ENCODE measurements around the gene CD22.

DNA sequence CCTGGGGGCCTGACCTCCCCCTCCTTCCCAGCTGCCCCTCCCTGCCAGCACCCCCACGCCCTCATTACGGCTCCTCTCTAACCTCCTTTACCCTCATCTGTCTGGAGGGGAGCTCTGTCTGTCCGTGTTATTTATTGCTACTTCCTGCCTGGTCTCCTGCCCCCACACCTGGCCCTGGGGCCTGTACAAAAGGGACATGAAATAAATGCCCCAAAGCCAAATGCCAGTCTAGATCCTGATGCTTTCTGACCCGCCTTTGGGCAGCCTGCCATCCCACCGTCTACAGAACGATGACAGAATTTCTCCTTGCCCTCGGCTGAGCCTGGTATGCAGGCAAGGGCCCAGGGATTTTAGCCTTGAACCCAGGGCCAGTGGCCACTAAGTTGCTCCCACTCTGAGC is 15.4 kb upstream of the CD22 start:
- TF ChIP-seq POLR2AphosphoS5 (IDR thresholded peaks at IDR 0.05): no peak
- no peak for TF ChIP-seq EP300 (IDR thresholded peaks at IDR 0.05)

Data from suprapubic skin (tissue), 4 donors.